IMR-90 (cell line): ENCODE measurements around the gene COX6B2. TPM values are rescaled to one million over a fixed set of nuclear protein-coding genes. Genes with fewer than 3 reads are reported as not detected.

ENCODE experiments used
- ATAC-seq: fragments of 200-7000 bp; cut with Tn5 transposase; 2 replicates; pipeline ENCODE4 v1.9.1; 2020; ENCODE audit warnings: low read depth, mild to moderate bottlenecking, moderate library complexity
- BruUV-seq: library from RNA; stranded (reverse); fragments of 400-500 nt; replicated peaks from 2 replicates; lab custom pipeline; 2021; lab: Mats Ljungman, UMichigan
- CTCF ChIA-PET: fragments of 300-600 bp; formaldehyde crosslinking; extraction: SDS; loops from one replicate; lab custom pipeline; 2021; ENCODE audit warnings: antibody characterized with exemption; lab: Yijun Ruan, JAX
- POLR2A ChIA-PET: fragments of 300-600 bp; sonication (Branson Sonifier 250); formaldehyde crosslinking; loops from one replicate; lab custom pipeline; 2022; ENCODE audit warnings: antibody characterized with exemption; ENCODE audit not compliant: unreplicated experiment; lab: Charles Lee
- DNase-seq: peaks from one replicate; pipeline ENCODE4 v3.0.0; 2013
- H2AFZ ChIP-seq: replicated peaks from 2 replicates; pipeline ENCODE3; 2013; ENCODE audit warnings: low read length, mild to moderate bottlenecking; ENCODE audit not compliant: poor library complexity
- H2AK5ac ChIP-seq: 2 replicates; pipeline ENCODE4 v1.6.1; 2013; ENCODE audit warnings: low read depth, low read length, inconsistent platforms
- H2AK9ac ChIP-seq: replicated peaks from 2 replicates; pipeline ENCODE3; 2013; ENCODE audit warnings: mild to moderate bottlenecking, low read depth, low read length, moderate library complexity; ENCODE audit not compliant: poor library complexity
- H2BK120ac ChIP-seq: 2 replicates; pipeline ENCODE4 v1.6.1; 2013; ENCODE audit warnings: low read depth, low read length, inconsistent platforms
- H2BK15ac ChIP-seq: 3 replicates; pipeline ENCODE4 v1.6.1; 2013; ENCODE audit warnings: low read depth, low read length, inconsistent platforms
- H2BK20ac ChIP-seq: 2 replicates; pipeline ENCODE4 v1.6.1; 2013; ENCODE audit warnings: low read depth, mild to moderate bottlenecking, inconsistent platforms, low read length, moderate library complexity
- H2BK5ac ChIP-seq: 2 replicates; pipeline ENCODE4 v1.6.1; 2013; ENCODE audit warnings: mild to moderate bottlenecking, low read depth, low read length, inconsistent platforms; ENCODE audit not compliant: poor library complexity, severe bottlenecking
- H3K14ac ChIP-seq: replicated peaks from 2 replicates; pipeline ENCODE4 v1.6.1; 2013; ENCODE audit warnings: low read depth, low read length, inconsistent platforms
- H3K18ac ChIP-seq: 2 replicates; pipeline ENCODE4 v1.6.1; 2013; ENCODE audit warnings: low read depth, low read length, control low read depth
- H3K23ac ChIP-seq: 2 replicates; pipeline ENCODE4 v1.6.1; 2013; ENCODE audit warnings: low read depth, low read length, inconsistent platforms
- H3K27ac ChIP-seq: 2 replicates; pipeline ENCODE4 v1.5.1; 2013; ENCODE audit warnings: mild to moderate bottlenecking, control low read depth, low read length; ENCODE audit not compliant: insufficient read depth
- H3K27me3 ChIP-seq: 2 replicates; pipeline ENCODE4 v1.6.1; 2013; ENCODE audit warnings: low read length; ENCODE audit not compliant: control insufficient read depth, insufficient read depth
- H3K36me3 ChIP-seq: 2 replicates; pipeline ENCODE4 v1.6.1; 2013; ENCODE audit warnings: low read length, mixed read lengths; ENCODE audit not compliant: control insufficient read depth, insufficient read depth
- H3K4ac ChIP-seq: 2 replicates; pipeline ENCODE4 v1.6.1; 2013; ENCODE audit warnings: low read depth, low read length, inconsistent platforms
- H3K4me1 ChIP-seq: 2 replicates; pipeline ENCODE4 v1.6.1; 2013; ENCODE audit warnings: low read length, mixed read lengths; ENCODE audit not compliant: control insufficient read depth, insufficient read depth
- H3K4me2 ChIP-seq: 2 replicates; pipeline ENCODE4 v1.6.1; 2013; ENCODE audit warnings: low read depth, mild to moderate bottlenecking, control low read depth, low read length, moderate library complexity
- H3K4me3 ChIP-seq: 2 replicates; pipeline ENCODE4 v1.5.1; 2013; ENCODE audit warnings: low read depth, mild to moderate bottlenecking, control low read depth, low read length, moderate library complexity; ENCODE audit not compliant: insufficient read depth
- H3K56ac ChIP-seq: 2 replicates; pipeline ENCODE4 v1.6.1; 2013; ENCODE audit warnings: low read length, inconsistent platforms; ENCODE audit not compliant: insufficient read depth; ENCODE audit errors: extremely low read depth
- H3K79me1 ChIP-seq, 2 experiments: 2 replicates each; pipeline ENCODE4 v1.6.1; 2013; ENCODE audit warnings: low read length in 2 of 2, inconsistent platforms in 1 of 2, low read depth in 1 of 2
- H3K9ac ChIP-seq: 2 replicates; pipeline ENCODE4 v1.6.1; 2013; ENCODE audit warnings: low read depth, low read length, control low read depth
- H3K9me1 ChIP-seq: 2 replicates; pipeline ENCODE4 v1.6.1; 2013; ENCODE audit warnings: low read length, inconsistent platforms; ENCODE audit not compliant: insufficient read depth
- H3K9me3 ChIP-seq: 2 replicates; pipeline ENCODE4 v1.6.1; 2013; ENCODE audit warnings: low read length; ENCODE audit not compliant: control insufficient read depth, insufficient read depth
- H4K20me1 ChIP-seq: 2 replicates; pipeline ENCODE4 v1.6.1; 2013; ENCODE audit warnings: low read length, inconsistent platforms; ENCODE audit not compliant: insufficient read depth
- H4K5ac ChIP-seq: 2 replicates; pipeline ENCODE4 v1.6.1; 2013; ENCODE audit warnings: mild to moderate bottlenecking, low read depth, low read length, control low read depth
- H4K8ac ChIP-seq, 2 experiments: 2 replicates each; pipeline ENCODE4 v1.6.1; 2013; ENCODE audit warnings: low read depth in 2 of 2, low read length in 2 of 2, control low read depth in 1 of 2, inconsistent platforms in 1 of 2
- H4K91ac ChIP-seq: 2 replicates; pipeline ENCODE4 v1.6.1; 2013; ENCODE audit warnings: low read depth, low read length, inconsistent platforms; ENCODE audit not compliant: insufficient read depth
- CEBPB ChIP-seq: IDR thresholded peaks from 2 replicates; pipeline ENCODE4 v1.6.1; 2012; ENCODE audit warnings: low read depth, low read length, improper control_type of control experiment
- CHD1 ChIP-seq: IDR thresholded peaks from 2 replicates; pipeline ENCODE4 v1.6.1; 2012; ENCODE audit warnings: low read depth, low read length, improper control_type of control experiment
- CTCF ChIP-seq: conservative IDR thresholded peaks from 2 replicates; pipeline ENCODE4 v1.5.1; 2012; ENCODE audit warnings: mild to moderate bottlenecking, low read depth, low read length, improper control_type of control experiment
- ELK1 ChIP-seq: fragments of 150-350 bp; IDR thresholded peaks from 2 replicates; pipeline ENCODE4 v1.6.1; 2016; ENCODE audit warnings: low read depth, mild to moderate bottlenecking, low read length, moderate library complexity, borderline replicate concordance
- FOS ChIP-seq: fragments of 150-350 bp; IDR thresholded peaks from 2 replicates; pipeline ENCODE4 v1.6.1; 2016; ENCODE audit warnings: low read depth, low read length
- MAFK ChIP-seq: IDR thresholded peaks from 2 replicates; pipeline ENCODE4 v1.6.1; 2012; ENCODE audit warnings: low read depth, low read length, improper control_type of control experiment
- MAZ ChIP-seq: IDR thresholded peaks from 2 replicates; pipeline ENCODE4 v1.6.1; 2012; ENCODE audit warnings: low read depth, mild to moderate bottlenecking, low read length, improper control_type of control experiment, moderate library complexity, borderline replicate concordance
- NFE2L2 ChIP-seq: fragments of 150-350 bp; IDR thresholded peaks from 2 replicates; pipeline ENCODE4 v1.6.1; 2016; ENCODE audit warnings: low read depth, mild to moderate bottlenecking, low read length
- POLR2A ChIP-seq: IDR thresholded peaks from 2 replicates; pipeline ENCODE4 v1.6.1; 2012; ENCODE audit warnings: mild to moderate bottlenecking, low read depth, low read length
- RFX5 ChIP-seq: IDR thresholded peaks from 2 replicates; pipeline ENCODE4 v1.8.0; 2012; ENCODE audit warnings: low read depth, mild to moderate bottlenecking, low read length, moderate library complexity
- SMC3 ChIP-seq: fragments of 150-350 bp; IDR thresholded peaks from 2 replicates; pipeline ENCODE4 v1.6.1; 2016; ENCODE audit warnings: low read depth, mild to moderate bottlenecking, antibody characterized with exemption, low read length, moderate library complexity
- WGBS, 2 experiments: methylation state at CpG; one replicate each; pipeline versions ENCODE4 v1.1.5 to v1.1.7; 2013; ENCODE audit warnings: missing lambda C conversion rate in 2 of 2; ENCODE audit not compliant: insufficient read length in 1 of 2; ENCODE audit errors: extremely low coverage in 2 of 2; 5-methylcytosine and 5-hydroxymethylcytosine counted together
- dilution Hi-C: fragments of 300-500 bp; cut with HindIII; formaldehyde crosslinking; loops from one replicate; pipeline ENCODE4 v1.14.3; 2018; ENCODE audit warnings: low sequenced_read_pairs; ENCODE audit not compliant: unreplicated experiment
- in situ Hi-C: fragments of 300-500 bp; cut with MboI; formaldehyde crosslinking; loops from 3 replicates; pipeline ENCODE4 v1.14.3; 2019; ENCODE audit warnings: low sequenced_read_pairs, inconsistent platforms, mixed read lengths
- intact Hi-C: fragments of 100-400 bp; cut with micrococcal nuclease; formaldehyde crosslinking; loops from 2 replicates; pipeline ENCODE4 v1.10.0; 2022
- polyA plus RNA-seq, 3 experiments: library from polyadenylated mRNA; depleted of rRNA; stranded (reverse); fragments of >200 nt; gene quantifications; 2 replicates each; pipeline ENCODE4 v1.2.3, GENCODE V29; 2012; ENCODE audit warnings: low replicate concordance in 1 of 3
- total RNA-seq: library from RNA; depleted of rRNA; stranded (reverse); fragments of >200 nt; gene quantifications from 2 replicates; pipeline ENCODE4 v1.2.3, GENCODE V29; 2012

COX6B2 gene
- total and polyA plus RNA-seq, 2 of the 4 experiments (the other 2 are of a cell fraction), result 0.19 TPM; not detected in 1

- intact Hi-C loops, result no loop called here
- Histone ChIP-seq H3K4ac (no peak overlapping the region), H3K18ac (no peak overlapping the region), H4K20me1 (no peaks in the 10 kb centered on the region), H3K4me3 (no peak overlapping the region), H2BK15ac (no peak overlapping the region), H2AK5ac (no peak overlapping the region), H4K8ac (no peak overlapping the region), H3K9me3 (peaks cover 1% of the 10 kb centered on the region; the same call in 1 of the 2 replicates), H3K79me1 (no peaks in the 10 kb centered on the region), H3K23ac (no peak overlapping the region), H4K91ac (no peak overlapping the region), H3K9ac (no peak overlapping the region), H3K36me3 (peaks cover 20% of the 10 kb centered on the region), H3K27me3 (no peaks in the 10 kb centered on the region), H2AFZ (no peak overlapping the region), H3K14ac (no peak overlapping the region), H3K9me1 (no peaks in the 10 kb centered on the region), H3K27ac (no peak overlapping the region), H2AK9ac (no peak overlapping the region), H2BK120ac (no peak overlapping the region), H2BK5ac (no peak overlapping the region), H3K4me2 (no peak overlapping the region), H2BK20ac (no peak overlapping the region), H3K4me1 (no peaks in the 10 kb centered on the region; the same call in 1 of the 2 replicates), H4K5ac (no peak overlapping the region), H3K56ac (no peak overlapping the region)
- POLR2A ChIA-PET, result no interaction called here
- in situ Hi-C loops, result no loop called here
- TF ChIP-seq CTCF (no peak), SMC3 (no peak), CEBPB (no peak), MAFK (no peak), NFE2L2 (no peak), MAZ (no peak), CHD1 (no peak), POLR2A (no peak), RFX5 (no peak), ELK1 (no peak), FOS (no peak)
- dilution Hi-C loops, result no loop called here
- BruUV-seq, result no TSS peak
- DNase-seq (no peak), ATAC-seq (no peak)
- 94% methylated on average over 6 of the region's 9 CpGs; no CpG with 5 or more reads in 1 of the 2 experiments for WGBS, 2 experiments
- CTCF ChIA-PET, result no interaction called here
Observed at GRCh38 chr19:55311397-55311796, 43.1 kb downstream of the COX6B2 start.
